Testis (tissue), 2 donors: ENCODE data around the gene CLDN14.

Experiments used
- POLR2A ChIP-seq: fragments of 450-650 bp; IDR thresholded peaks from one replicate; pipeline ENCODE4 v1.6.1; 2017; ENCODE audit warnings: antibody characterized with exemption, mild to moderate bottlenecking, moderate library complexity
- TF ChIP-seq, protein P1 (sequence below), 3 experiments: fragments of 450-650 bp in 2 of 3; fragments of 200-600 bp in 1 of 3; sonication (generic) in 1 of 3; IDR thresholded peaks; one replicate each; pipeline ENCODE4 v1.5.1; 2016 to 2019; ENCODE audit warnings: antibody characterized with exemption in 3 of 3, mild to moderate bottlenecking in 2 of 3, moderate library complexity in 1 of 3

DNA sequence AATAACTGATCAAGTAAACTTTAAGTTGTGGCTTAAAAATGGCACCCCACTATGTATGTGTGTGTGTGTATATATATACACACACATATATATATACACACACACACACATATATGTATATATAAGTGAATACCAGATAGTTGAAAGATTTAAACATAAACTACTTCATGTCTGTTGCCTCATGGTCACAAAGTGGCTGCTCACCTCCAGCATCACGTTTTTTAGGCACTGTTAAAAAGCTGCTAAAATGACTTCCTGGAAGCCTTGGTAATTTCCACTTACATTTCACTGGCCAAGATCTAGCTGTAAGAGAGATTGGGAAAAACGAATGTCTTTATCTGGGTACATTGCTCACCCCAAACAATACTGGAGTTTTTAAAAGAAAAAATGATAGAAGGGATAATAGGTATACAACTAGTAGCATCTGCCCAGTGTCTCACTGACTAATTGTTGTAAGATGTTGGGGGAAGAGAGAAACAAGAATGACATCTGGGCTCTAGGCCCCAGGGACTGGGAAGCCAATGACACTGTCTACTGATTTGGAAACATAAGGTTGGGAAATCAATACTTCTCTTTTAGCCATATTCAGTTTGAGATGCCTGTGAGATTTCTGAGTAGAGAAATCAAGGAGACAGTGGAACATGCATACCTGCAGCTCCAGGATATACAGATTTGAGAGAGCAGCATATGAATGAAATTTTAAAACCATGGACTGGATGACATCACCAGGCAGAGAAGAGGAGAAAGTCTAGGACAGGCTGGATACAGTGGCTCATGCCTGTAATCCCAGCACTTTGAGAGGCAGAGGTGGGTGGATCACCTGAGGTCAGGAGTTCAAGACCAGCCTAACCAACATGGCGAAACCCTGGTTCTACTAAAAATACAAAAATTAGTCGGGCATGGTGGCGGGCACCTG, 42.8 kb downstream of the CLDN14 start:
- TF ChIP-seq, protein P1, sequence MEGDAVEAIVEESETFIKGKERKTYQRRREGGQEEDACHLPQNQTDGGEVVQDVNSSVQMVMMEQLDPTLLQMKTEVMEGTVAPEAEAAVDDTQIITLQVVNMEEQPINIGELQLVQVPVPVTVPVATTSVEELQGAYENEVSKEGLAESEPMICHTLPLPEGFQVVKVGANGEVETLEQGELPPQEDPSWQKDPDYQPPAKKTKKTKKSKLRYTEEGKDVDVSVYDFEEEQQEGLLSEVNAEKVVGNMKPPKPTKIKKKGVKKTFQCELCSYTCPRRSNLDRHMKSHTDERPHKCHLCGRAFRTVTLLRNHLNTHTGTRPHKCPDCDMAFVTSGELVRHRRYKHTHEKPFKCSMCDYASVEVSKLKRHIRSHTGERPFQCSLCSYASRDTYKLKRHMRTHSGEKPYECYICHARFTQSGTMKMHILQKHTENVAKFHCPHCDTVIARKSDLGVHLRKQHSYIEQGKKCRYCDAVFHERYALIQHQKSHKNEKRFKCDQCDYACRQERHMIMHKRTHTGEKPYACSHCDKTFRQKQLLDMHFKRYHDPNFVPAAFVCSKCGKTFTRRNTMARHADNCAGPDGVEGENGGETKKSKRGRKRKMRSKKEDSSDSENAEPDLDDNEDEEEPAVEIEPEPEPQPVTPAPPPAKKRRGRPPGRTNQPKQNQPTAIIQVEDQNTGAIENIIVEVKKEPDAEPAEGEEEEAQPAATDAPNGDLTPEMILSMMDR (IDR thresholded peaks at IDR 0.05) = no peak
- no peak for TF ChIP-seq POLR2A
